ENCODE results near the gene NACC2. TPM values are rescaled to one million over a fixed set of nuclear protein-coding genes. Genes with fewer than 3 reads are reported as not detected.

Gene NACC2
- total RNA-seq, 1 donor from 2014 or later: 3.7 TPM

GRCh38 chr9:136003411-136004218, 91.5 kb downstream of the NACC2 start:
- no peak for DNase-seq (ENCODE audit: low spot score in 2 of 2)
- FAIRE-seq: no peak

- no peak for DNase-seq (ENCODE audit: low spot score in 2 of 2)
- FAIRE-seq: no peak
Measured at GRCh38 chr9:136002881-136003280, 92.2 kb downstream of the NACC2 start.

GRCh38 chr9:136002215-136002614, 92.9 kb downstream of the NACC2 start:
- no peak for FAIRE-seq
- no peak for DNase-seq (ENCODE audit: low spot score in 2 of 2)

DNA sequence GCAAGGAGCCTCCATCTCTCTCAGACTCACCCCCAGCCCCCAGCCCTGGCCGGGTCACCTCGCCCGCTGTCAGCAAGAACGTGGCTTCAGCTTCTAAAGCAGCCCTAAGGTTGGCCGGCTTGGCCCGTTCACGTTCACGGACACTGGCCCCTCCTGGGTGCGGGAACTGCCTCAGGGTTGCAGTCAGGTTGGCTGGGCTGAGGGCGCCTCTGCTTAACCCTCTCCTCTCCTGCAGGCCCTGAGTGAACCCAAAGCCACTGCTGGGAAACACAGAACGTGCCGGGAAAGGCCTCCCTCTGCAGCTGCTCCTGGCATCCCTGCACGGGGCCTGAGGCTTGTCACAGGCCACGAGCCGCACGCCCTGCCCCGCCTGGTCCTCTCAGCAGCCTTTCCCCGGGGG, 93.9 kb downstream of the NACC2 start:
- DNase-seq (ENCODE audit: low spot score in 2 of 2) (no peak), FAIRE-seq (no peak)

- no peak for FAIRE-seq
Measured at GRCh38 chr9:135998410-135999071, 96.5 kb downstream of the NACC2 start.

GRCh38 chr9:135998016-135998380, 97.1 kb downstream of the NACC2 start:
- no peak for FAIRE-seq
- no peak for DNase-seq (ENCODE audit: low spot score in 2 of 2)

More at GRCh38 chr9:135998410-135999071, 96.5 kb downstream of the NACC2 start:
- no peak for DNase-seq (ENCODE audit: low spot score in 2 of 2)

DNA sequence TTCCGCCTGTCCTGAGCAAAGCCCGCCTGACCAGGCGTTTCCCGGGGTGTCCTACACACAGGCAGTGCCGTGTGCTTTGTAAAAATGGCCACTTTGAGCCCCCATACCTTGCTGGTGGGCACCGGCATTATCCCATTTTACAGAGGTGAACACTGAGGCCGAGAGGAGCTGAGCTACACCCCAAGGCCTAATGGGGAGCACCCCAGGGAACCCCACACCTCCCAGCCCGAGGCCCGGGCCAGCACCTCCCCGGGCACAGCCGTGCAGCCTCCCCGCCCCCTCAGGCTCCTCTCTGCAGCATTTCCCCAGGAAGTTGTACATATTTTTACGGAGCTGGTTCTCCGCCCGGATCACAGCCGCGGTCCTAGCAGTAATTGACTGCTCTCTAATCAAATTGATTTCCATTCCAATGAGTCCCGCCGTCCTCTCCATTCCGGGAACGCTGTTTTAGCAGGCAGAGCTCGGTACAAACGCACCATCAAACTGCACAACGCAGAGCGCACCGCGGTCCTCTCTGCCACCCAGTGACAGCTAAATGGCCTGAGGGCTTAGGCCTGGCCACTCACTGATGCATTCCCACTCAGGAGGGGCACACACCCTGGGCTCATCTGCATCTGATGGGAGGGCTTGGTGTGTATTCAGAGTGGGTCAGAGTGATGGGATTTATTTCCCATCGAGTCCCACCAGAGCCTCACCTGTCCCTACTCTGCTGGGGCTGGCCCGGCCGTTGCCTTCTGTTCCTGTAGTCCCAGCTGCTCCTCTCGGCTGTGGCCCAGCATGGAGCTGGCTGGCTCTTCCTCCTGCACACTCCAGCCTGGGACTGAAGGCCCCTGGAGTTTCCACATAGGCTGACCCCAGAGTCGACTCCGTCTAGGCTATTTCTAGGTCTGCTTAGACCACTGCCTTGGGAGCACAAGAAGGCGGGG, 97.7 kb downstream of the NACC2 start:
- FAIRE-seq (no peak), DNase-seq (ENCODE audit: low spot score in 2 of 2) (no peak)

GRCh38 chr9:135995816-135996215, 99.3 kb downstream of the NACC2 start:
- no peak for DNase-seq (ENCODE audit: low spot score in 2 of 2)
- FAIRE-seq: no peak

GRCh38 chr9:135994501-135995192, 100.4 kb downstream of the NACC2 start:
- FAIRE-seq: no peak
- no peak for DNase-seq (ENCODE audit: low spot score in 2 of 2)

GRCh38 chr9:135993765-135994500, 101.2 kb downstream of the NACC2 start:
- FAIRE-seq (no peak), DNase-seq (ENCODE audit: low spot score in 2 of 2) (no peak)

- FAIRE-seq (no peak), DNase-seq (ENCODE audit: low spot score in 2 of 2) (no peak)
Measured at GRCh38 chr9:135993409-135993742, 101.7 kb downstream of the NACC2 start.

GRCh38 chr9:135992486-135993408, 102.3 kb downstream of the NACC2 start:
- FAIRE-seq (no peak), DNase-seq (ENCODE audit: low spot score in 2 of 2) (peak in 1 of 2 donors; percentile 64)

DNA sequence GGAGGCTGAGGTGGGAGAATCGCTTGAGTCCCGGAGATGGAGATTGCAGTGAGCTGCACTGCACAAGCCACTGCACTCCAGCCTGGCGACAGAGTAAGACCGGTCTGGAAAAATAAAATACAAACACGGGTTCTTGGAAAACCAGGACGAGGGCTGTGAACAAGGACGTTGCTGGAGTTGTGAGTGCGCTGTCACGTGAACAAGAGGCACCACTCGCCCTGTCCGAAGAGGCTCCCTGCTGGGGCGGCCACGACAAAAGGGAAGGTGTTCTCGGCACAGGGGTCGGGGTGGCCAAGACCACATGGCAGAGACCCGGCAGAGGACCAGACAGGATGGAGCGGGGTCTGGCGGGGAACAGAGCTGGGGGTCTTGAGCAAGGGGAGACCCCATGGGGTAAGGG, 103.3 kb downstream of the NACC2 start:
- FAIRE-seq: no peak
- DNase-seq (ENCODE audit: low spot score in 2 of 2): no peak

DNA sequence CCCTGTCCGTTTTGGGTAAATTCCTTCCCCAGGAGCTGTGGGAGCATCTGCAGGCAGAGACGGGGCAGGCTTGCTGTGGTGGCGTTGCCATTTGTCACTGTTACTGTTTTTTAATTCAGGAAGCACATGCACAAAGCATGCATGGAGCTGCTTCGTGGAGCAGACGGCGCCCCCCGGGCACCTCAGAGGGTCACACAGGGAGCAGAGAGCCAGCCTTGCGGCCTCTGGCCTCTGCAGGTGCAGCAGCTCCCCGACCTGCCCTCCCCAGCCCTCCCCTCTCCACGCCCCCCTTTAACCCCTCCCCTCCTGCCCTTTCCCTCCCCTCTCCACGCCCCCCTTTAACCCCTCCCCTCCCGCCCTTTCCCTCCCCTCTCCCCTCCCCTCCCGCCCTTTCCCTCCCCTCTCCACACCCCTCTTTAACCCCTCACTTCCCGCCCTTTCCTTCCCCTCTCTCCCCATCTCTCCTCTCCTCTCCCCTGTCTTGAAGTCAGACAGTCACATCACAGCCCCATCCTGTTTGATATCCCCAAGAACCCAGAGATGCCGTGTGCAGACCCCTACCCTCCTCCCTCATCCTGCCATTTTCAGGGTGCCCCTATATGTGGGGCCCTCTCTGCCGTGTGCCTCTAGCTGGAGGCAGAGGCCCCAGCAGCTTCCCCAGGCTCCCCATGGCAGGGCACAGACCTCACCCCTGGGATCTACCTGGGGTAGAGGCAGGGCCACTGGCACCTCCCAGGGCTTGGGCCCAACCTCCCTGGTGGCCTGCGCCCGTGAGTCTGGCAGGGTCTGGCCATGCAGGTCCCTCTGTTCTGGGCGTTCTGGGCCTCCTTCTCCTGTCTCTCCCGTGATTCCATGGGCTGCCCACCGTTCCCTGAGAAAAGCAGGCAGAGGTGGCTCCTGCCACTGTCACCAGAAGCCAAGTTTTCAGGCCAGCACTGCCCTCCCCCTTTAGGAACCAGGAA, 104.3 kb downstream of the NACC2 start:
- no peak for FAIRE-seq
- no peak for DNase-seq (ENCODE audit: low spot score in 2 of 2)

- DNase-seq (ENCODE audit: low spot score in 2 of 2) (peak in 1 of 2 donors; percentile 66), FAIRE-seq (no peak)
Measured at GRCh38 chr9:135989722-135990467, 105.2 kb downstream of the NACC2 start.

- no peak for DNase-seq (ENCODE audit: low spot score in 2 of 2)
- no peak for FAIRE-seq
Measured at GRCh38 chr9:135989157-135989556, 105.9 kb downstream of the NACC2 start.

DNA sequence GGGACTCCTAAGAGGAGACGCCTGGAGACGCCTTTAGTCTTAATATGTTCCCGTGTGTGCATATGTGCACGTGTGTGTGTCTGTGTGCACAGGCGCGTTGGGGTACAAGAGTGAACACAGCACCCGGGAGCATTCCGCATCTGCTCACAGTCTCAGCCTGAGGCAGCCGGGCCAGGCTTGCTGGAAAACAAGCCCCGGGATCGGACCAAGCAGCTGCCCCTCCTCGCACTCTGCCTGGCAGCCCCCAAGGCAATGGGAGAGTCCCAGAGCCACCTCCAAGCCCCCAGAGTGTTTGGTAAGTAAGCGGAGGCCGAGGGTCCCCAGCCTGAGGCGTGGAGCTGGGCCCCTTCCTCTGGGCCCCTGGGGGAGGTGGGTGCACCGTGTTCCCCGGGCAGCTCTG, 106.6 kb downstream of the NACC2 start:
- DNase-seq (ENCODE audit: low spot score in 2 of 2): no peak
- no peak for FAIRE-seq
